Measurements from ENCODE around the gene FUT9.

Gene FUT9

GRCh38 chr6:96015518-96016333 lies at the start of gene FUT9:
Gene FUT9 (plus strand): TSS chr6:96015974. CDS start chr6:96203156, 187,182 bp downstream.
- DNase-seq (ENCODE audit: low read depth), result no peak
- no peak within 1 kb of the TSS for H3K4me3 ChIP-seq (ENCODE audit: low read depth, low read length)
- TF ChIP-seq POLR2A (IDR thresholded peaks at IDR 0.05; ENCODE audit: extremely low read depth, insufficient read length), result no peak
- no peak for TF ChIP-seq MYC (IDR thresholded peaks at IDR 0.05; ENCODE audit: low read depth, low read length)
- no peak for TF ChIP-seq CTCF (IDR thresholded peaks at IDR 0.05; ENCODE audit: low read depth, low read length)
- no peak for TF ChIP-seq MAX (IDR thresholded peaks at IDR 0.05; ENCODE audit: low read depth, low read length)

GRCh38 chr6:95967594-95967993 lies 48.2 kb upstream of the FUT9 start:
- no peak for DNase-seq (ENCODE audit: low read depth)
- H3K4me3 ChIP-seq (ENCODE audit: low read depth, low read length), result no peak overlapping the region
- TF ChIP-seq MYC (IDR thresholded peaks at IDR 0.05; ENCODE audit: low read depth, low read length), result no peak
- no peak for TF ChIP-seq POLR2A (IDR thresholded peaks at IDR 0.05; ENCODE audit: extremely low read depth, insufficient read length)
- no peak for TF ChIP-seq MAX (IDR thresholded peaks at IDR 0.05; ENCODE audit: low read depth, low read length)
- no peak for TF ChIP-seq CTCF (IDR thresholded peaks at IDR 0.05; ENCODE audit: low read depth, low read length)

GRCh38 chr6:95973976-95974375 lies 41.8 kb upstream of the FUT9 start:
- no peak for DNase-seq (ENCODE audit: low read depth)
- TF ChIP-seq MAX (IDR thresholded peaks at IDR 0.05; ENCODE audit: low read depth, low read length) (no peak), MYC (IDR thresholded peaks at IDR 0.05; ENCODE audit: low read depth, low read length) (no peak), POLR2A (IDR thresholded peaks at IDR 0.05; ENCODE audit: extremely low read depth, insufficient read length) (no peak), CTCF (IDR thresholded peaks at IDR 0.05; ENCODE audit: low read depth, low read length) (no peak)
- H3K4me3 ChIP-seq (ENCODE audit: low read depth, low read length), result no peak overlapping the region

GRCh38 chr6:95978230-95978629 lies 37.5 kb upstream of the FUT9 start:
- DNase-seq (ENCODE audit: low read depth), result no peak
- TF ChIP-seq MAX (IDR thresholded peaks at IDR 0.05; ENCODE audit: low read depth, low read length), result no peak
- no peak for TF ChIP-seq POLR2A (IDR thresholded peaks at IDR 0.05; ENCODE audit: extremely low read depth, insufficient read length)
- no peak for TF ChIP-seq MYC (IDR thresholded peaks at IDR 0.05; ENCODE audit: low read depth, low read length)
- TF ChIP-seq CTCF (IDR thresholded peaks at IDR 0.05; ENCODE audit: low read depth, low read length), result no peak
- no peak overlapping the region for H3K4me3 ChIP-seq (ENCODE audit: low read depth, low read length)

- no peak for DNase-seq (ENCODE audit: low read depth)
- H3K4me3 ChIP-seq (ENCODE audit: low read depth, low read length), result no peak overlapping the region
- TF ChIP-seq POLR2A (IDR thresholded peaks at IDR 0.05; ENCODE audit: extremely low read depth, insufficient read length) (no peak), CTCF (IDR thresholded peaks at IDR 0.05; ENCODE audit: low read depth, low read length) (no peak), MAX (IDR thresholded peaks at IDR 0.05; ENCODE audit: low read depth, low read length) (no peak), MYC (IDR thresholded peaks at IDR 0.05; ENCODE audit: low read depth, low read length) (no peak)
Measured at GRCh38 chr6:95991906-95992305, 23.9 kb upstream of the FUT9 start.
